ENCODE results near the gene FBXO4.
"Not testable (repeated sequence)": the region's sequence is repeated elsewhere in the genome, so short reads cannot be mapped to it uniquely, and the experiment has no call there.

FBXO4 gene

DNA sequence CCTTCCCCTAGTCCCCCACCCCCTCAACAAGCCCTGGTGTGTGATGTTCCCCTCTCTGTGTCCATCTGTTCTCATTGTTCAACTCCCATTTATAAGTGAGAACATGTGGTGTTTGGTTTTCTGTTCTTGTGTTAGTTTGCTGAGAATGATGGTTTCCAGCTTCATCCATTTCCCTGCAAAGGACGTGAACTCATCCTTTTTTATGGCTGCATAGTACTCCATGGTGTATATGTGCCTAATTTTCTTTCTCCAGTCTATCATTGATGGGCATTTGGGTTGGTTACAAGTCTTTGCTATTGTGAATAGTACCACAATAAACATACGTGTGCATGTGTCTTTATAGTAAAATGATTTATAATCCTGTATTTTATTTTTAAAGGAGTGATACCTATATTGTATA lies 57.8 kb downstream of the FBXO4 start:
- not testable (repeated sequence) for DNase-seq (ENCODE audit: low read depth)

GRCh38 chr5:41983284-41983683 lies 58.2 kb downstream of the FBXO4 start:
- DNase-seq (ENCODE audit: low read depth) = no peak

GRCh38 chr5:41985945-41986695 lies 61.0 kb downstream of the FBXO4 start:
- no peak for DNase-seq (ENCODE audit: low read depth)

Measured in fibroblast of the conjunctiva (primary cell).